ENCODE measurements around the gene LDLRAD4. TPM values are rescaled to one million over a fixed set of nuclear protein-coding genes. Genes with fewer than 3 reads are reported as not detected.

Gene LDLRAD4
- total RNA-seq, 1 donor, result 0.43 TPM

GRCh38 chr18:13481820-13482617 is 263.5 kb downstream of the LDLRAD4 start:
- no peak for TF ChIP-seq CTCF (IDR thresholded peaks at IDR 0.05; ENCODE audit: insufficient read depth, low read depth, low read length)
- no peak overlapping the region for H3K4me3 ChIP-seq (ENCODE audit: low read depth, low read length)
- DNase-seq (ENCODE audit: low read depth), result no peak

GRCh38 chr18:13482618-13482945 is 264.0 kb downstream of the LDLRAD4 start:
- DNase-seq (ENCODE audit: low read depth), result no peak
- no peak for TF ChIP-seq CTCF (IDR thresholded peaks at IDR 0.05; ENCODE audit: insufficient read depth, low read depth, low read length)
- H3K4me3 ChIP-seq (ENCODE audit: low read depth, low read length), result no peak overlapping the region

- no peak overlapping the region for H3K4me3 ChIP-seq (ENCODE audit: low read depth, low read length)
- no peak for DNase-seq (ENCODE audit: low read depth)
- TF ChIP-seq CTCF (IDR thresholded peaks at IDR 0.05; ENCODE audit: insufficient read depth, low read depth, low read length), result no peak
These were observed 265.0 kb downstream of the LDLRAD4 start for GRCh38 chr18:13483316-13484270.

GRCh38 chr18:13485182-13485581 is 266.6 kb downstream of the LDLRAD4 start:
- no peak for DNase-seq (ENCODE audit: low read depth)
- H3K4me3 ChIP-seq (ENCODE audit: low read depth, low read length), result no peak overlapping the region
- TF ChIP-seq CTCF (IDR thresholded peaks at IDR 0.05; ENCODE audit: insufficient read depth, low read depth, low read length), result no peak

- no peak for DNase-seq (ENCODE audit: low read depth)
- no peak for TF ChIP-seq CTCF (IDR thresholded peaks at IDR 0.05; ENCODE audit: insufficient read depth, low read depth, low read length)
- no peak overlapping the region for H3K4me3 ChIP-seq (ENCODE audit: low read depth, low read length)
These were observed 267.0 kb downstream of the LDLRAD4 start for GRCh38 chr18:13485604-13486003.

GRCh38 chr18:13486284-13486683 is 267.7 kb downstream of the LDLRAD4 start:
- DNase-seq (ENCODE audit: low read depth), result no peak
- no peak overlapping the region for H3K4me3 ChIP-seq (ENCODE audit: low read depth, low read length)
- TF ChIP-seq CTCF (IDR thresholded peaks at IDR 0.05; ENCODE audit: insufficient read depth, low read depth, low read length), result no peak

Measured in fibroblast of villous mesenchyme (primary cell).